ENCODE measurements around the gene CNFN.

CNFN gene

DNA sequence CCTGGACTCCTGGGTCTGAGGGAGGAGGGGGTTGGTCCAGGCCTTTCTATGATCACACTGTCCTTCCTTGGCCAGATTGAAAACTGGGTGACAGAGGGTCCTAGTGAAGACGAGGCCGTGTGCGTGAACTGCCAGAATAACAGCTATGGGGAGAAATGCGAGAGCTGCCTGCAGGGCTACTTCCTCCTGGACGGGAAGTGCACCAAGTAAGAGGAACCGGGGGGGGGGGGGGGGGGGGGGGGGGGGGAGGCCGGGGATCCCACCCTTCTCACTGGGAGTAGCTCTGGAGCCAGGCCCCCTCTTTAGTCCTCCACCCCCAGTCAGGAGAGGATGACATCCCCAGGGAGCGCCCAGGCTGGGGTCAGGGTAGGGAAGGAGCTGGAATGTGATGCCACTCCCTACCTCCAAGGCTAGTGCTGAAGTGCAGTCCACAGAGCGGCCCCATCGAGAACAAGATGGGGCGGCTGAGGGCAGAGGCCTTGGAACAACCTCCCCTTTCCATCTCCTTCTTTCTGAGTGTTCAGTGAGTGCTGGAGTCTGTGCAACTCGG, 19.4 kb downstream of the CNFN start:
- DNase-seq = no peak

DNA sequence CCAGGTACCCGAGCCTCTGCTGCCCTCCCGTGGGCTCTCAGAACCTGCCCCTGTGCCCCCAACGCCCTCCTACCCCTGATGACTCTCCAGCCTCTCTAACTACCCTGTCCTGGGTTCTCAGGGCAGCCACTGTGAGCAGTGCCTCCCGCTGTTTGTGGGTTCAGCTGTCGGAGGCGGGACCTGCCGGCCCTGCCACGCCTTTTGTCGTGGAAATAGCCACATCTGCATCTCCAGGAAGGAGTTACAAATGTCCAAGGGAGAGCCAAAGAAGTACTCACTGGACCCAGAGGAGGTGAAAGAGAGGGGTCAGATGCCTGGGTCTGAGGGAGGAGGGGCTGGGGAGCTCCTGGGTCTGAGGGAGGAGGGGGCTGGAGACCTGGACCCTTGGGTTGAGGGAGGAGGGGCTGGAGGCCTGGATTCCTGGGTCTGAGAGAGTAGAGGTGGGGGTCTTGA, 20.0 kb downstream of the CNFN start:
- DNase-seq = peak; percentile 73

DNA sequence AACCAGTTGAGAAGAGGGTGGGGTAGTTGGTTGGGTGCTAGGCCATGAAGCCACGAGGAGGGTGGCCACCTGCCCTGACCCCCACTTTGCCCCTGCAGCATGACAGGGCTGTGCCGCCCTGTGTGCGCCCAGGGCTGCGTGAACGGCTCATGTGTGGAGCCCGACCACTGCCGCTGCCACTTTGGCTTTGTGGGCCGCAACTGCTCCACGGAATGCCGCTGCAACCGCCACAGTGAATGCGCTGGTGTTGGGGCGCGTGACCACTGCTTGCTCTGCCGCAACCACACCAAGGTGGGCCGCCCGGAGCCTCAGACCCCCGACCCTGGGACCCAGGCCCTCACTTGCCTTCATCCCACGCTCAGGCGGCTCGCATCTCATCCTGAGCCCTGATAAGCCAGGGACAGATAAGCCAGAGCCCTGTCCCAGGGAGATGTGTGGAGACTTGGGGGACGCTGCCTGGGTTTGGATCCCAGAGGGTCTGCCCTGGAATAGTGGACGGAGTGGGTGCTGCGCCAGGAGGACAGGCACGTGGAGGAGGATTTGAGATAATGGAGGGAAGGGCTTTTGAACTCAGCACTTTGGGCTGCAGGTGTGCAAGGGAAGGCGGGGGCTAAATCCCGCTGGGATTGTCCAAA, 20.5 kb downstream of the CNFN start:
- DNase-seq = no peak

DNA sequence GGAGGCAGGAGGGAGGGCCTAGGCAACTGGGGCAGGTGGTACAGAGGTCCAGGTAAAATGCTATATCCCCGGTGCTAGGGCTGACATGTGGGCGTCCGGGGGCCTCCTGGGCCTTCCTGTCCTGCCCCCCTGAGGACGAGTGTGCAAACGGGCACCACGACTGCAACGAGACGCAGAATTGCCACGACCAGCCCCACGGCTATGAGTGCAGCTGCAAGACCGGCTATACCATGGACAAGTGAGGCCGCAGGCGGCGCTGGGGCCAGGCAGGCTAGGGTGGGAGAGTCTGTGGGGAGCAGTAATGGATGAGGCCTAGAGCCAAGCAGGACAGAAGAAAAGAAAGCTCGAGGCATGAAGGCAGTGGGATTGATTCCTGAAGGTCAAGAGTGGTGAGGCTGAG, 21.3 kb downstream of the CNFN start:
- no peak for DNase-seq

DNA sequence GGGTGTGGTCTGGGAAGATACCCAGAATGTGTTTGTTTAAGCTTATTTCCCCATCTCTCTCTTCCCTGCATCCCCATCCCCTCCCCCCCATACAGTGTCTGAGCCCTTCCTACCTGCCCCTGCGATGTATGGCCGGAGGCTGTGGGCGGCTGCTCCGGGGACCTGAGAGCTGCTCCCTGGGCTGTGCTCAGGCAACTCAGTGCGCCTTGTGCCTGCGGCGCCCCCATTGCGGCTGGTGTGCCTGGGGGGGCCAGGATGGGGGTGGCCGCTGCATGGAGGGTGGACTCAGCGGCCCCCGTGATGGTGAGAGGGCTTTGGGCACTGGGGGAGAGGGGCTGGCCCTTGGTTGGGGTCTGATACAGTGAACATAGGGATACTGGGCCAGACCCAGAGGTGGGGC, 21.7 kb downstream of the CNFN start:
- no peak for DNase-seq

DNA sequence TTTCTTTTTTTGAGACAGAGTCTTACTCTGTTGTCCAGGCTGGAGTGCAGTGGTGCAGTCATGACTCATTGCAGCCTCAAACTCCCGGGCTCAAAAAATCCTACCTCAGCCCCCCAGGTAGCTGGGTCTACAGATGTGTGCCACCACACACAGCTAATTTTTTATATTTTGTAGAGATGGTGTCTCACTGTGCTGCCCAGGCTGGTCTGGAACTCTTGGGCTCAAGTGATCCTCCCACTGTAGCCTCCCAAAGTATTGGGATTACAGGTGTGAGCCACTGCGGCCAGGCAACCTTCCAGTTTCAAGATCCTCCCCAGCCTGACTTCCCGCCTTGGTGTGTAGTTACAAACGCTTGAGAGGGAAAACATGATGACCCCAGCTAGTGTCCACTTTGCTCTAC, 22.2 kb downstream of the CNFN start:
- DNase-seq = no peak

DNA sequence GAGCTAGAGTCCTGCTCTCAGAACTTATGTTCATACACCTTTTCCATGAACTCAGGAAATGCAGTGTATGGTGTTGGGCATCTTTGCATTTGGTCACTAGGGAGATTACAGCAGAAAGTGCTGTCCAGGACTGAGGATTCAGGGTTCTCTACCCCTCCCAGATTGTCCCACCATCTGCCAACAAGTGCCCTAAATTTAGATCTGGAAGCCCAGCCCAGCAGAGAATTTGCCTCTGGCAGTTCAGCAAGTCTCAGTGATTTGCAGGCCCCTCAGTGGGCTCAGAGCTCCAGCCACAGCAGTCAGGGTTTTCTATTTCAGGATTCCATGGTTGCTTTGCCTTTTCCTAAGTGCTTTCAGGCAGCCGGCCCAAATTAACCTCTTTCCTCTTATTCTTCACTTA, 23.4 kb downstream of the CNFN start:
- no peak for DNase-seq

DNA sequence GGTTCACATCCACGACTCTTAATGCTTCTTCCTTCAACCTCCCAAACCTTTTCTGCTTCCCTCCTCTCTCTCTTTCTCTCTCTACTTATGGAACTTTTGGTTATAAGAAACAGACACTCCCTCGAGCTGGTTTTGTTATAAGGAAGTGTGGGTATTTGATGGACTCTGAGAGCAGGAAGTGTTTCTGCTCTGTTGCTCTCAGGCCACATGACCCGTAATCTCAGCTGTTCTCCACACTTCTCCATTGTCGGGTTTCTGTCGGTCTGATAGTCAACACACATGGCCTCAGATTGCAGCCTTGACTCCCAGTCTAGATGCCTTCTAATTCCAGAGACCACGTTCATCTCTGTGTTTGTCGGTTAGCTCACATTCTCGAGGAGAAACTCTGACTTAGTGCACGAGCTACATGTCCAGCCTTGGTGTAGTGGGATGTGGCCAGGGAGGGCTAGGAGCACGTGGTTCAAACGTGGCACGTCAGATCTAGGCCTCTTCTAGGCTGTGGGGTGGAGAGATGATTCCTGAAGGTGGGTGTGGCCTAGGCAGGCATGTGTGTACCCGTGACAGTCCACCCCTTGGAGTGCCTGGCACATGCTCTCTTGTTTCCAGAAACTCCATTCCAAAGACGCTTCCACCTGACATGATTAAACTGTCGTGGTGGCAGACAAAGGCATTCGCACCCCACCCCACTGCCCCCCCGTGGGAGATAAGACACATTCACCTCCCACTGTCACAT, 26.3 kb downstream of the CNFN start:
- no peak for DNase-seq

DNA sequence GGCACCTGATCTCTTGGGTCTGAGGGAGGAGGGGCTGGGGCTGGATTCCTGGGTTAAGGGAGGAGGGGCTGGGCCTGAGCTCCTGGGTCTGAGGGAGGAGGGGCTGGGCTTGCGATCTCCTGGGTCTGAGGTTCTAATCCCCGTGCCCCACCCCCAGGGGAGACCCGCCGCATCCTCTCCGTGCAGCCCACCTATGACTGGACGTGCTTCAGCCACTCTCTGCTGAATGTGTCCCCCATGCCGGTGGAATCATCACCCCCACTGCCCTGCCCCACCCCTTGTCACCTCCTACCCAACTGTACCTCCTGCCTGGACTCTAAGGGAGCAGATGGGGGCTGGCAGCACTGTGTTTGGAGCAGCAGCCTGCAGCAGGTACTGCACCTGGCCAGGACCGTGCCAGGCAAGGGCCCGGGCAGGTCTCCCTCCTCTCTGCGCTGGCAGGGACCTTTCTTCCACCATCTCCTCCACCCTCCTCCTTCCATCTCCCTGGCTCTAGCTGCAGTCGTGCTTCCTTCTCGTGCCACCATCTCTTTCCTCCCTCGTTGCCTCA, 27.1 kb downstream of the CNFN start:
- no peak for DNase-seq

DNA sequence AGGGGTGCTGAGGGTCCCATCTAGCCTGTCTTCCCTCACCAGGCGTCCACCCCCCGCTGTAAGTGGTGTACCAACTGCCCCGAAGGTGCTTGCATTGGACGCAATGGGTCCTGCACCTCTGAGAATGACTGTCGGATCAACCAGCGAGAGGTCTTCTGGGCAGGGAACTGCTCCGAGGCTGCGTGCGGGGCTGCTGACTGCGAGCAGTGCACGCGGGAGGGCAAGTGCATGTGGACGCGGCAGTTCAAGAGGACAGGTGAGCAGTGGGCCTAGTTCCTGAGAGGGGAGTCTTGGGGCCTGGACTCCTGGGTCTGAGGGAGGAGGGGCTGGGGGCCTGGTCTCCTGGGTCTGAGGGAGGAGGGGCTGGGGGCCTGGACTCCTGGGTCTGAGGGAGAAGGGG, 27.8 kb downstream of the CNFN start:
- no peak for DNase-seq

DNA sequence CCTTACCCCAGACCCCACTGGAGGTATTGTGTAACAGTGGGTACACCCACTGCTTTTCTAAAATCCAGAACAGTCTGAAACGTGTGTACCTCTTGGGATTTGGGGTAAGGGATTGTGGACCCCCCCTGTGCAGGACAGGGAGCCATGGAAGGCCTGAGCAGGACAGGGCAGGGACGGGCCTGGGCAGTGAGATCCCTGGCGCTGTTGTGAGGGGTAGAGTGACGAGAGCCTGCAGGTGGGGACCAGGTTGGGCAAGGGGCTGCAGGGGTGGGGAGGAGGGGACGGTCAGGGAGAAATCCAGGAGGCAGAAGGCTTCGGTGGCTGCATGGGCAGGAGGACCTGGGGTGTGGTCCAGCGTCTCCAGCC, 28.6 kb downstream of the CNFN start:
- DNase-seq = no peak

DNA sequence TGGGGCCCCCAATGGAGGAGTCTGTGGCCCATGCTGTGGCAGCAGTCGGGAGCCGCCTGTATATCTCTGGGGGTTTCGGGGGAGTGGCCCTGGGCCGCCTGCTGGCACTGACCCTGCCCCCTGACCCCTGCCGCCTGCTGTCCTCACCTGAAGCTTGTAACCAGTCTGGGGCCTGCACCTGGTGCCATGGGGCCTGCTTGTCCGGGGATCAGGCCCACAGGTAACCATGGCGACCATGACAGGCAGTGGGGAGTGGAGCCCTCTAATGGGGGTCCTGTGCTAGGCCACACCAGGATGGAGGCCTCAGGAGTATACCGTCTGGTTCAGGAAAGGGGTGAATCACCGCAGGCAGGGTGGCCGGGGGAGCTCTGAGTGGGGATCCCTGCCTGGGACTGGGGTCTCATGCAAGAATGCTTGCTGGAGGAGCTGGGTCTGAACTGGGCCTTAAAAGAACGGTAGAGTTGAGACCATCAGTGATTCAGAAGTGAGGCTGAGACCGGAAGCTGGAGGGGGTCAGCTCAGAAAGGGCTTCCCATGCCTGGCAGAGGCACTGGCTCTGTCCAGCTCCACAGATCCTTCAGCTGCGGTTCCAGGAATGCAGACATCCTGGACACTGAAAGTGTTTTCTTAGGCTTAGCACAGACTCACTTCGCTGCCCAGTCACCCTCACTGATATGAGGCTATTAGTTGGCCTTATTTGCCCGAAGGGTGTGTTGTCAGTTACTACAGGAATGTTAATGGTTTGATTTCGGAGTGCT, 29.1 kb downstream of the CNFN start:
- peak; percentile 23 for DNase-seq

DNA sequence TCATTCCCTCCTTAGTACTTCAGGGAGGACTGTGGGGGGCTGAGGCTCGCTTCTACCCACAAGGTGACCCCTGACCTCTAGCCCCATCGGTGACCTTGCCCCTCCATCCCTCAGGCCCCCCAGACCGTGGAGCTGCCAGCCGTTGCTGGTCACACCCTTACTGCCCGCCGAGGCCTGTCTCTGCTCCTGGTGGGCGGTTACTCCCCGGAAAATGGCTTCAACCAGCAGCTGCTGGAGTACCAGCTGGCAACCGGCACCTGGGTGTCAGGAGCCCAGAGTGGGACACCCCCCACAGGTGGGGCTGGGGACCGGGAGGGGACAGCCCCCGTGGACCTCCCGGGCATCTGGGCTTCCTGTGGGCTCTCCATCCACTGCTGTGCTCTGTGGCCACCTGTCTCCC, 32.8 kb downstream of the CNFN start:
- DNase-seq = no peak

DNA sequence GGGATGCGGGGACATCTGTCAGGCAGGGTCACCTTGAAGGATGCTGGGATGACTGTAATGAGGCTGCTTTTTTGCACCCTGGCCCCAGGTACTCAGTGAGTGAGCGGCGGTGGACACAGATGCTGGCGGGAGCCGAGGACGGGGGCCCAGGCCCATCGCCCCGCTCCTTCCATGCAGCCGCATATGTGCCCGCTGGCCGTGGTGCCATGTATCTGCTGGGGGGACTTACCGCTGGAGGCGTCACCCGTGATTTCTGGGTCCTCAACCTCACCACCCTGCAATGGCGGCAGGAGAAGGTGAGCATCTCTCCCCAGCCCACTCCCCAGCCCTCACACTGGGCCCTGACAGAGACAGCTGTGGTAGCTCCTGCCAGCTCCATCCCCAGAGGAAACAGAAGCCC, 33.4 kb downstream of the CNFN start:
- DNase-seq = no peak

DNA sequence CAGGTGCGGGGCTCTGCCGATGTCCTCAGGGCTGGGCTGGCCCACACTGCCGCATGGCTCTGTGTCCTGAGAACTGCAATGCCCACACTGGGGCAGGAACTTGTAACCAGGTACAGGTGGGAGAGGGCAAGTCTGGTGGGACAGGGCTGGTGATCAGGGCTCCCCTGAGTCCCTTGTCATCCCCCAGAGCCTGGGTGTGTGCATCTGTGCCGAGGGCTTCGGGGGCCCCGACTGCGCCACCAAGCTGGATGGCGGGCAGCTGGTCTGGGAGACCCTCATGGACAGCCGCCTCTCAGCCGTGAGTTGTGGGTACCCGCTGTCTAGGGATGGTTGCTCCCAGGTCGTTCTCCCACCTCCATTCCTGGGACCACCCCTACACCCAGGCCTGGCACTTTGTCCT, 34.2 kb downstream of the CNFN start:
- DNase-seq = no peak

DNA sequence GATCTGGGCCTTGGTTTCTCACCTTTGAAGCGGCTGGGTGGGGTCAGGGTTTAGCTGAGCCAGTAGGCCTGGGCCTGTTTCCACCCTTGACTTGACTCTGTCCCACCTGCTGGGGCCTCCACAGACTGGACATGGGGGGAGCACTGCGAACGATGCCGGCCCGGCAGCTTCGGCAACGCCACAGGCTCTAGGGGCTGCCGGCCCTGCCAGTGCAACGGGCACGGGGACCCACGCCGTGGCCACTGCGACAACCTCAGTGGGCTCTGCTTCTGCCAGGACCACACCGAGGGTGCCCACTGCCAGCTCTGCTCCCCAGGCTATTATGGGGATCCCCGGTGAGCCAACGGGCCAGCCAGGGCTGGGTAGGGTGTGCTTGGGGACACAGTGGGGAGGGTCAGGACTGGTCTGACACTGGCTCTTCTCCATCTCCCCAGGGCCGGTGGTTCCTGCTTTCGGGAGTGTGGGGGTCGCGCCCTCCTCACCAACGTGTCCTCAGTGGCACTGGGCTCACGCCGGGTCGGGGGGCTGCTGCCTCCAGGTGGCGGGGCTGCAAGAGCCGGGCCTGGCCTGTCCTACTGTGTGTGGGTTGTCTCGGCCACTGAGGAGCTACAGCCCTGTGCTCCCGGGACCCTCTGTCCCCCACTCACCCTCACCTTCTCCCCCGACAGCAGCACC, 36.6 kb downstream of the CNFN start:
- DNase-seq = no peak

DNA sequence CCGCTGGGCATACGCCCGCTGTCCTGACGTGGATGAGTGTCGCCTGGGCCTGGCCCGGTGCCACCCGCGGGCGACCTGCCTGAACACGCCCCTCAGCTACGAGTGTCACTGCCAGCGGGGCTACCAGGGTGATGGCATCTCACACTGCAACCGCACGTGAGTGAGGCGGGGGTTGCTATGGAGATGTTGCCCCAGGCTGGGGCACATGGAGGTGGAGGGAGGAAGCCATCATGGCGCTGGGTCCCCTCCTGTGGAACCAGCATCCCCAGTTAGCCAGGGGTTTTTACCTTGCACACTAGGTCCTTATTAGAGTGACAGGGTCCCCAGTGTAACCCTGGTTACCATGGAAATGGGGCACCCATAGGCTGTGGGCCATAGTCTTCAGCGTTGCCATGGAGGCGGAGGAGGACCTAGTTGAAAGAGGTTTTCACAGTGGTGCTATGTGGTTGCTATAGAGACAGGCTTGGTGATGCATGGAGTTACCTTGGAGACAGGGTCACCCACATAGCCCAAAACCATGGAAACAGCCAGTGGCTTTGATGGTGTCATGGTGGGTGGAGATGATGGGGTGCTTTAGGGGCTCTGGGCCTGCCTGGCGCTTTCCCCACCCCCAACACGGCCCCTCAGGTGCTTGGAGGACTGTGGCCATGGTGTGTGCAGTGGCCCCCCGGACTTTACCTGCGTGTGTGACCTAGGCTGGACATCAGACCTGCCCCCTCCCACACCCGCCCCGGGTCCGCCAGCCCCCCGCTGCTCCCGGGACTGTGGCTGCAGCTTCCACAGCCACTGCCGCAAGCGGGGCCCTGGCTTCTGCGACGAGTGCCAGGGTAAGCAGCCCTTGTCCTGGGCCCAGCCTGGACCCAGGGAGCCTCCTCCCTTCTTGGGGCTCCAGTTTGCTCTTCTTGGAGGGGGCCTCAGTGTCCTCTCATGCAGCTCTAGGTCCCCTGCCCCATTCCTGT, 37.5 kb downstream of the CNFN start:
- peak; percentile 81 for DNase-seq

DNA sequence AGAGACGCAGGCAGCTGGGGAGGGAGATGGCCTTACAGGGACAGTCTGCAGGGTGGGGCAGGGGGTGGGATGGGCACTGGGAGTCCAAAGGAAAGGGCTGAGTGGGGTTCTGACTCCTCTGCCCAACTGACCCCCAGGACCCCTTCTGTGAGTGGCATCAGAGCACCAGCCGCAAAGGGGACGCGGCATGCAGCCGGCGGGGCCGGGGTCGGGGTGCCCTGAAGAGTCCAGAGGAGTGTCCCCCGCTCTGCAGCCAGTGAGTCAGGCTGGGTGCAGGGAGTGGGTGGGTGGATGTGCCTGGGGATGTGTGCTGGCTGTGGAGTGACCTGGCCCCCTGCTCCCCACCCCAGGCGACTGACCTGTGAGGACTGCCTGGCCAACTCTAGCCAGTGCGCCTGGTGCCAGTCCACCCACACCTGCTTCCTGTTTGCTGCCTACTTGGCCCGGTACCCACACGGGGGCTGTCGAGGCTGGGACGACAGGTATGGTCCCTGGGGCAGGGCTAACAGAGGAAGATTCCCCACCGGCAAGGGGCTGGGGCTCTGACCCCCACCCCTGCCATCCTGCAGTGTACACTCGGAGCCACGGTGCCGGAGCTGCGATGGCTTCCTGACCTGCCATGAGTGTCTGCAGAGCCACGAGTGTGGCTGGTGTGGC, 38.9 kb downstream of the CNFN start:
- no peak for DNase-seq

DNA sequence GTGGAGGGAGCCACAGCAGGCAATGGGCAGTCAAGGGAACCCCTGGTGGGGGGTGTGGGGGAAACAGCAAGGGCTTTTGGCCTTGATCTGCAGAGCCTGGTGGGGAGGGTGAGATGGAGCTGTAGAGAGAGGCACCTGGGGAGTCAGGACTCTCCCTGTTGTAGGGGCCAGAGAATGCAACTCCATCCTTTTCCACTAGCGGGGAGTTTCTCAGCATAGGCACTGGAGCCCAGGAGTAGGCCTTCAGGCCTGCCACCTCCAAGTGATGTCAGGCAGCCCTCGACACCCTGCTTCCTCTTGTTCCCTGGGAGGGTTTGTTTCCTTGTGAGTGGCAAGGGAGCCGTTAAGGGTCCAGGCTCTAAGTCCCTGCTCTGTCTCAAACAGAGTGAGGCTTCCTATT, 39.7 kb downstream of the CNFN start:
- DNase-seq = no peak

DNA sequence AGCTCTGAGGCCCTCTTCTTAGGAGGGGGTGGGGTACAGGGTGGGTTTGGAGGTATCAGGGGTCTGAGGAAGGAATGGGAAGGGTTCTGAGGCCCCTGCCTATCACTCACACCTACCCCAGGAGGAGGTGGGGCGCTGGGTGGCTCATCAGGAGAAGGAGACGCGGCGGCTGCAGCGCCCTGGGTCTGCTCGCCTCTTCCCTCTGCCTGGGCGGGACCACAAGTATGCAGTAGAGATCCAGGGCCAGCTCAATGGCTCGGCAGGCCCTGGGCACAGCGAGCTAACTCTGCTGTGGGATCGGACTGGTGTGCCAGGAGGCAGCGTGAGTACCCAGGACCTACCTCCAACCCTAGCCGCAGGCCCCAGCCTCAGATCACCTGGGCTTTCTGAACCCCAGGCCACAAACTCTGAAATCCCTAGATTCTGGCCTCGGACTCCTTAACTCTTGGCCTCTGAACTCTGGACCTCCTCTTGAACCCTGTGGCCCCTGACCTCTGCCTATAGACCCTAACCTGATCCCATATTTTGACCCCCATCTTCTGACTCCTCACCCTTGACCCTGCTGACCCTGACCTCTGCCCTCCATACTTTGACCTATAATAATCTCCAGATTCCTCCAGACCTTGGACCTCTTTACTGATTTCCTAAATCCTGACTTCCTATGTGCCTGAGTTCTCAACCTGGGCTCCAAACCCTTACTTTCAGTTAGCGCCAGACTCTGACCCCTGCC, 40.6 kb downstream of the CNFN start:
- no peak for DNase-seq

DNA sequence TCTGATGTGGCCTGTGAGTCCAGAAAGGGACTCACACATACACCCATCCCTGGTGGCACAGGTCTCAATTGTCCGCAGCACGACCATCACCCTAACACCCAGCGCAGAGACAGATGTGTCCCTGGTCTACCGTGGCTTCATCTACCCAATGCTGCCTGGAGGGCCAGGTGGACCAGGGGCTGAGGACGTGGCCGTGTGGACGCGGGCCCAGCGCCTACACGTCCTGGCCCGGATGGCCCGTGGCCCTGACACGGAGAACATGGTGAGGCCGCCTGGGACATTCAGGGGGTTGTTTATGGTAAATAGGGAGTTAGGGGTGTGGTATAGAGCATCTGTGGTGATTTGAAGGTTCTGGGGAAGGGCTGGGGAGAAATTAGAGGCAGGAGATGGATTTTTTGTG, 41.9 kb downstream of the CNFN start:
- DNase-seq = no peak
